GM20431 (cell line): ENCODE results near the gene RAD23A.
"Not testable (repeated sequence)": the region's sequence is repeated elsewhere in the genome, so short reads cannot be mapped to it uniquely, and the experiment has no call there.

Experiments used
- in situ Hi-C: fragments of 300-500 bp; cut with MseI, MboI; formaldehyde crosslinking; loops from one replicate; pipeline ENCODE4 v1.15.0; 2020; ENCODE audit warnings: low sequenced_read_pairs; ENCODE audit not compliant: unreplicated experiment

The RAD23A gene

GRCh38 chr19:12937093-12937926 is 8.4 kb upstream of the RAD23A start:
- in situ Hi-C loops = no loop called here

DNA sequence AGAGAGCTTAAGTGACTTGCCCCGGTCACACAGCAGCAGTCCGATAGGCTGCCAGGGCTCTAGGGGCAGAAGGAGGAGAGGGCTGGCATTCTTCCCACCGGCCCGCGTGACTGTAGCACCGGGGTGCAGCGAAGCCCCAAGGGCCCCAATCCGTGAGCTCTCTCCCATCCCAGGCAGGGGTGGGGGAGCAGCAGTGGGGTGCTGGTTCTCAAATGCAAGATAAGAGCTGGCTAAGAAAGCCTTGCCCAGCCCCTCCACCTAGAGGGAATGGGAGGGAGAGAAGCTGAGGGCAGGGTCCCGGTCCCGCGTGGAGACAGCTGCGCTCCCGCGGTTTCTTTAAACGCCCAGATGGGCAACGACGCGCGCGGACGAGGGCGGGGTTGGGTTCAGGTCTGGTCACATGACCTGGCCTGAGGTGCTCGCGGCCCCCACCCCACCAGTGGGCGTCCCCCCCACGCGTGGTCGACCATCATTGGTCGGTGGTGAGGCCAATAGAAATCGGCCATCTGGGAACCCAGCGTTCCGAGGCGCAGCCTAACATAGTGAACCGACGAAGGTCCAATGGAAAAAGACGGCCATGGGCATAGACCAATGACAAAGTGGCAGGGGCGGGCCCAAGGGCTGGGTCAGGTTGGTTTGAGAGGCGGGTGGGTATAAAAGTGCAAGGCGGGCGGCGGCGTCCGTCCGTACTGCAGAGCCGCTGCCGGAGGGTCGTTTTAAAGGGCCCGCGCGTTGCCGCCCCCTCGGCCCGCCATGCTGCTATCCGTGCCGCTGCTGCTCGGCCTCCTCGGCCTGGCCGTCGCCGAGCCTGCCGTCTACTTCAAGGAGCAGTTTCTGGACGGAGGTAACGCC is 7.5 kb upstream of the RAD23A start, which contains the start of gene CALR:
Gene CALR, plus strand, starts transcription at position 683 of the 852 bp plus-strand sequence. Its CDS starts 71 bp downstream, at position 754.
- in situ Hi-C loops = no loop called here

- in situ Hi-C loops = no loop called here
Measured at GRCh38 chr19:12938779-12939601, 6.7 kb upstream of the RAD23A start.

DNA sequence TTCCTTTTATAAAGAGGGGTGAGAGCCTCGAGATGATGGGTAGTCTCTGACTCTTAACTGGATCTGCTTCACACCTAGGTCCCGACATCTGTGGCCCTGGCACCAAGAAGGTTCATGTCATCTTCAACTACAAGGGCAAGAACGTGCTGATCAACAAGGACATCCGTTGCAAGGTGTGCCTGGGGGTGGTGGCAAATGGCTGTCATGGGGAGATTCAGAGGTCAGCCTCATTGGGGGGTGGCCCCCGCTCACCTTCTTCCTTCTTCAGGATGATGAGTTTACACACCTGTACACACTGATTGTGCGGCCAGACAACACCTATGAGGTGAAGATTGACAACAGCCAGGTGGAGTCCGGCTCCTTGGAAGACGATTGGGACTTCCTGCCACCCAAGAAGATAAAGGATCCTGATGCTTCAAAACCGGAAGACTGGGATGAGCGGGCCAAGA is 5.7 kb upstream of the RAD23A start:
- in situ Hi-C loops = no loop called here

DNA sequence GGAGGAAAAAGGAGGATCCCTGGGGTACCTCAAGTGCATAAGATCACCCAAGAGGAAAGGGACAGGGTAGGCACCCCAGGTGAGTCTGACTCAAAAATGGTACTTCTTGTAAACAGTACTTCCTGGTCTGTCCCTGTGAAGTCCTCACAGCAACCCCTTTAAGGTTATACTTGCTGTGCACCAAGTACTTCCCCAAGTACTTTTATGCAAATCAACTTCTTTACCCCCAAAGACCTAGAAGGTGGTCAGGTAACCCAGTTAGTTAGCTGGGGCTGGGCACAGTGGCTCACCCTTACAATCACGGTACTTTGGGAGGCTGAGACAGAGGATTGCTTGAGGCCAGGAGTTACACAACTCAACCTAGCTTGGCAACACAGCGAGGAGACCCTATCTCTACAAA is 4.8 kb upstream of the RAD23A start:
- in situ Hi-C loops = no loop called here

GRCh38 chr19:12943437-12944044 is 2.1 kb upstream of the RAD23A start:
- in situ Hi-C loops = no loop called here

- in situ Hi-C loops = no loop called here
Measured at GRCh38 chr19:12944104-12944674, 1.5 kb upstream of the RAD23A start.

DNA sequence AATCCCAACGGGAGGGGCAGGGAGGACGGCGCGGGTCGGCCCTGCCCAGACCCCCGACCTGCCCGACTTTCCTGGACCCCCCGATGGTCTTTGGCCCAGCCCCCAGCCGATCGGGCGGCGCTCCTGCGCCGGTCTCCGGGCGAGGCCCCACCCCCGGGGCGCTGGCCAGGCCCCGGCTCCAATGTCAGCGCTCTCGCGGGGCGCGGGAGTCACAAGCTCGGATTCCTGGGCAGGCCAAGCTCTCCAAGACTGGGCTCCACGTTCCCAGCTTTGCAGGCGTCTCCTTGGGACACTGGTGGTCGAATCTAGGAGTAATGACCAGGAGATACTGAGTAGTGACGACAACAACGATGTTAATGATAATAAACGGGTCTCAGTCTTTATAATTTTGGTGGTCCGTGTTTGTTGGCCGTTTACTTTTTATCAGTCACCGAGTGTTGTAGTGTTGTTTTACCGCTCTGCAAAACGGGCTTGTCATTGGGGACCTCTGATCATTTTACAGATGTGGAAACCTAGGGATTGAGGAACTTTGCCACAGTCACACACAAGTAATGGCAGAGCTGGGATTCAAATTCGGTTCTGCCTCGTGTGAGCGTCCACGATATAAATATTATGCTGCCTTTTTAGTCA is 545 bp downstream of the RAD23A start:
- in situ Hi-C loops = no loop called here

- in situ Hi-C loops = no loop called here
Measured at GRCh38 chr19:12946731-12947496, 1.3 kb downstream of the RAD23A start.

DNA sequence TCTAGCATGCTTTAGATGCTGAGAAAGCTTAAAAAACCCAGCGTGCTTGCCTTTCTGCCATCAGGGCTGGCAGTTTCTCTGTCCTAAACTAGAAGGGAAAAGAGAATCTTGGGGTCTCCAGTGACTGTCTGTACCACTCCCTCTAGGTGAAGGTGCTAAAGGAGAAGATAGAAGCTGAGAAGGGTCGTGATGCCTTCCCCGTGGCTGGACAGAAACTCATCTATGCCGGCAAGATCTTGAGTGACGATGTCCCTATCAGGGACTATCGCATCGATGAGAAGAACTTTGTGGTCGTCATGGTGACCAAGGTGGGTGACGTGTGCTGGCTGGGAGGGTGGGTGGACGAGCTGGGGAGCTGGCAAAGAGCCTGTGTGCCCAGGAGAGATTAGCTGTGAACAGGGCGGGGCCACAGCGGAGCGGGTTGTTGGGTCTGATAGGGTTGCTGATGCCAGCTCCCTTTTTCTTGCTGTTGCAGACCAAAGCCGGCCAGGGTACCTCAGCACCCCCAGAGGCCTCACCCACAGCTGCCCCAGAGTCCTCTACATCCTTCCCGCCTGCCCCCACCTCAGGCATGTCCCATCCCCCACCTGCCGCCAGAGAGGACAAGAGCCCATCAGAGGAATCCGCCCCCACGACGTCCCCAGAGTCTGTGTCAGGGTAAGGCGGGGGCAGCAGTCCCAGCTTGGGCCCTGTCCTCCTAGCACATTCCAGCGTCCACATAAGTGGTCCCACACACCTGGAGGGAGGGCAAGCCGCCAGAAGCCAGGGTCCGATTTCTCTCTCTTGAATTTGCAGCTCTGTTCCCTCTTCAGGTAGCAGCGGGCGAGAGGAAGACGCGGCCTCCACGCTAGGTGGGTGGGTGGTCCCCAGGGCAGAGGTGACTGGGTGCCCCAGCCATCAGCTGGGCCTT is 2.3 kb downstream of the RAD23A start:
- in situ Hi-C loops = no loop called here

DNA sequence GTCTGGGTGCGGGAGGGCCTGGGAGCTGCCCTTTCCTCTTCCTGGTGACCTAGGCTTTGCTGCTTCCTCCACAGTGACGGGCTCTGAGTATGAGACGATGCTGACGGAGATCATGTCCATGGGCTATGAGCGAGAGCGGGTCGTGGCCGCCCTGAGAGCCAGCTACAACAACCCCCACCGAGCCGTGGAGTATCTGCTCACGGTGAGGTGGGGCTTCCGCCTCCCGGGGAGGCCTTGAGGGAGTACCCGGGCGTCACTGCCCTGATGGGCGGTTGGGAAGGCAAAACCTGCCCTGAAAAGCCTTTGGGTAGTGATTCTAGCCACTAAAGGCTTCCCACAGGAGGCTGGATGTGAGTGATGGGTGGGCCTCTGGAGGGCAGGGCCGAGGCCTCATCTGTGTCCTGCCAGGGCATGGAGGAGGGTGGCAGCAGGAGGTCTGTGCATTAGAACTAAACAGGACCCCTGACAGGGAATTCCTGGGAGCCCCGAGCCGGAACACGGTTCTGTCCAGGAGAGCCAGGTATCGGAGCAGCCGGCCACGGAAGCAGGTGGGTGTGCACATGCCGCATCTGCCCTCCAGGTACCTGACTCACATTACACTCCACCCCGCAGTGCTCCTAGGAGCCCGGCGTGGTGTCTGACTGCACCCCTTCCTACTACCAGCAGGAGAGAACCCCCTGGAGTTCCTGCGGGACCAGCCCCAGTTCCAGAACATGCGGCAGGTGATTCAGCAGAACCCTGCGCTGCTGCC is 3.1 kb downstream of the RAD23A start:
- in situ Hi-C loops = no loop called here

GRCh38 chr19:12949363-12950283 is 4.0 kb downstream of the RAD23A start:
- in situ Hi-C loops = no loop called here

DNA sequence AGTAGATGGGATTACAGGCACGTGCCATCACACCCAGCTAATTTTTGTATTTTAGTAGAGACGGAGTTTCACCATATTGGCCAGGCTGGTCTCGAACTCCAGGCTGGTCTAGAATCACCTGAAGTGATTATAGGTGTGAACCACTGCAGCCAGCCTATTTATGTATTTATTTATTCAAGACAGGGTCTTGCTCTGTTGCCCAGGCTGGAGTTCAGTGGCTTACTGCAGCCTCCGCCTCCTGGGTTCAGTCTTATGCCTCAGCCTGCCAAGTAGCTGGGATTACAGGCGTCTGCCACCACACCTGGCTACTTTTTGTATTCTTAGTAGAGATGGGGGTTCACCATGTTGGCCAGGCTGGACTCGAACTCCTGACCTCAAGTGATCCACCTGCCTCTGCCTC is 6.4 kb downstream of the RAD23A start:
- in situ Hi-C loops = not testable (repeated sequence)

GRCh38 chr19:12952488-12953137 is 7.0 kb downstream of the RAD23A start:
- in situ Hi-C loops = no loop called here

GRCh38 chr19:12953138-12953798 is 7.6 kb downstream of the RAD23A start:
- in situ Hi-C loops = no loop called here
